ENCODE measurements around the gene ADCY10. TPM values are rescaled to one million over a fixed set of nuclear protein-coding genes. Genes with fewer than 3 reads are reported as not detected.

ADCY10 gene
- total and polyA plus RNA-seq, 9 of the 15 experiments (the other 6 are each of a cell fraction or from before 2014, with no cell fraction given): 0.08 to 0.86 (median 0.22) TPM

Other genes starting within 250 kb of the ADCY10 start
- 46.1 and 57.8 TPM in 2 replicates for gene MPZL1, start 192.2 kb downstream of the ADCY10 start, total RNA-seq (2014; rRNA removed)
- gene MPZL1, start 192.2 kb downstream of the ADCY10 start, total RNA-seq (2014; rRNA removed; fragmentation: Illumina TruSeq; extraction: Trizol): 82.4 and 92.6 TPM in 2 replicates
- gene MPZL1, start 192.2 kb downstream of the ADCY10 start, total RNA-seq (2015; rRNA removed; fragmentation: Illumina TruSeq; extraction: Trizol): 63.2 and 66.5 TPM in 2 replicates
- gene MPZL1, start 192.2 kb downstream of the ADCY10 start, total RNA-seq (2021): 65.3 and 79.5 TPM in 2 replicates
- 89.9 and 153 TPM in 2 replicates for gene MPZL1, start 192.2 kb downstream of the ADCY10 start, polyA plus RNA-seq (2011; rRNA removed)
- 64.6 and 75.9 TPM in 2 replicates for gene MPZL1, start 192.2 kb downstream of the ADCY10 start, polyA plus RNA-seq (2014; fragmentation: Illumina TruSeq; extraction: Trizol)
- gene MPZL1, start 192.2 kb downstream of the ADCY10 start, polyA plus RNA-seq (2014; fragmentation: Nextera tagmentation; extraction: Ambion mirVana): 10 to 100 TPM; 14.5 to 20.5 TPM
- gene MPZL1, start 192.2 kb downstream of the ADCY10 start, polyA plus RNA-seq (2014; rRNA removed): 46.5 and 46.7 TPM in 2 replicates
- gene DCAF6, start 22.5 kb upstream of the ADCY10 start, total RNA-seq (2014; rRNA removed): 46.2 and 46.3 TPM in 2 replicates
- gene DCAF6, start 22.5 kb upstream of the ADCY10 start, total RNA-seq (2014; rRNA removed; fragmentation: Illumina TruSeq; extraction: Trizol): 61.9 and 73.9 TPM in 2 replicates
- 56.4 and 57.8 TPM in 2 replicates for gene DCAF6, start 22.5 kb upstream of the ADCY10 start, total RNA-seq (2015; rRNA removed; fragmentation: Illumina TruSeq; extraction: Trizol)
- 40.6 and 42.8 TPM in 2 replicates for gene DCAF6, start 22.5 kb upstream of the ADCY10 start, total RNA-seq (2021)
- gene DCAF6, start 22.5 kb upstream of the ADCY10 start, polyA plus RNA-seq (2011; rRNA removed): 91.6 and 102 TPM in 2 replicates
- 54.3 and 59.1 TPM in 2 replicates for gene DCAF6, start 22.5 kb upstream of the ADCY10 start, polyA plus RNA-seq (2014; fragmentation: Illumina TruSeq; extraction: Trizol)
- 10 to 100 TPM; 19.1 to 24.5 TPM for gene DCAF6, start 22.5 kb upstream of the ADCY10 start, polyA plus RNA-seq (2014; fragmentation: Nextera tagmentation; extraction: Ambion mirVana)
- gene DCAF6, start 22.5 kb upstream of the ADCY10 start, polyA plus RNA-seq (2014; rRNA removed): 41.1 and 45.6 TPM in 2 replicates
- gene MPC2, start 22.9 kb upstream of the ADCY10 start, total RNA-seq (2014; rRNA removed): 102 and 122 TPM in 2 replicates
- 168 and 186 TPM in 2 replicates for gene MPC2, start 22.9 kb upstream of the ADCY10 start, total RNA-seq (2014; rRNA removed; fragmentation: Illumina TruSeq; extraction: Trizol)
- 134 and 144 TPM in 2 replicates for gene MPC2, start 22.9 kb upstream of the ADCY10 start, total RNA-seq (2015; rRNA removed; fragmentation: Illumina TruSeq; extraction: Trizol)
- 172 and 190 TPM in 2 replicates for gene MPC2, start 22.9 kb upstream of the ADCY10 start, total RNA-seq (2021)
- 157 and 179 TPM in 2 replicates for gene MPC2, start 22.9 kb upstream of the ADCY10 start, polyA plus RNA-seq (2011; rRNA removed)
- gene MPC2, start 22.9 kb upstream of the ADCY10 start, polyA plus RNA-seq (2014; fragmentation: Illumina TruSeq; extraction: Trizol): 131 and 138 TPM in 2 replicates
- 100 to 1,000 TPM in 1 of 2 experiments, 10 to 100 TPM in 1; 70.7 to 154 TPM for gene MPC2, start 22.9 kb upstream of the ADCY10 start, polyA plus RNA-seq (2014; fragmentation: Nextera tagmentation; extraction: Ambion mirVana)
- gene MPC2, start 22.9 kb upstream of the ADCY10 start, polyA plus RNA-seq (2014; rRNA removed): 106 and 126 TPM in 2 replicates
- gene GPR161, start 222.8 kb upstream of the ADCY10 start, total RNA-seq (2014; rRNA removed): 0.45 and 1.1 TPM in 2 replicates
- 0.64 and 0.76 TPM in 2 replicates for gene GPR161, start 222.8 kb upstream of the ADCY10 start, total RNA-seq (2014; rRNA removed; fragmentation: Illumina TruSeq; extraction: Trizol)
- 0.68 and 1.0 TPM in 2 replicates for gene GPR161, start 222.8 kb upstream of the ADCY10 start, total RNA-seq (2015; rRNA removed; fragmentation: Illumina TruSeq; extraction: Trizol)
- gene GPR161, start 222.8 kb upstream of the ADCY10 start, total RNA-seq (2021): 1.2 and 1.6 TPM in 2 replicates
- gene GPR161, start 222.8 kb upstream of the ADCY10 start, polyA plus RNA-seq (2011; rRNA removed): 2.4 and 3.2 TPM in 2 replicates
- gene GPR161, start 222.8 kb upstream of the ADCY10 start, polyA plus RNA-seq (2014; fragmentation: Illumina TruSeq; extraction: Trizol): 0.95 and 1.3 TPM in 2 replicates
- gene GPR161, start 222.8 kb upstream of the ADCY10 start, polyA plus RNA-seq (2014; fragmentation: Nextera tagmentation; extraction: Ambion mirVana): under 1 TPM; 0.15 to 0.18 TPM
- 0.73 and 1.1 TPM in 2 replicates for gene GPR161, start 222.8 kb upstream of the ADCY10 start, polyA plus RNA-seq (2014; rRNA removed)